KBM-7 (cell line): Measurements from ENCODE around the gene LINC00237.

Experiments
- DNase-seq: peaks from one replicate; pipeline ENCODE4 v3.0.0-alpha.2; 2015
- in situ Hi-C: fragments of 300-500 bp; cut with MboI; formaldehyde crosslinking; loops from 2 replicates; pipeline ENCODE4 v1.14.3; 2020; ENCODE audit warnings: low sequenced_read_pairs, low pct_unique_long_range_greater_than_20kb, mixed read lengths

Gene LINC00237

GRCh38 chr20:21101453-21101931 is 4.7 kb downstream of the LINC00237 start:
- no peak for DNase-seq
- in situ Hi-C loops, result no loop called here

- DNase-seq, result no peak
- in situ Hi-C loops, result no loop called here
These were observed 5.3 kb downstream of the LINC00237 start for GRCh38 chr20:21100578-21101452.

GRCh38 chr20:21099751-21100577 is 6.2 kb downstream of the LINC00237 start:
- in situ Hi-C loops, result no loop called here
- peak; percentile 77 for DNase-seq

DNA sequence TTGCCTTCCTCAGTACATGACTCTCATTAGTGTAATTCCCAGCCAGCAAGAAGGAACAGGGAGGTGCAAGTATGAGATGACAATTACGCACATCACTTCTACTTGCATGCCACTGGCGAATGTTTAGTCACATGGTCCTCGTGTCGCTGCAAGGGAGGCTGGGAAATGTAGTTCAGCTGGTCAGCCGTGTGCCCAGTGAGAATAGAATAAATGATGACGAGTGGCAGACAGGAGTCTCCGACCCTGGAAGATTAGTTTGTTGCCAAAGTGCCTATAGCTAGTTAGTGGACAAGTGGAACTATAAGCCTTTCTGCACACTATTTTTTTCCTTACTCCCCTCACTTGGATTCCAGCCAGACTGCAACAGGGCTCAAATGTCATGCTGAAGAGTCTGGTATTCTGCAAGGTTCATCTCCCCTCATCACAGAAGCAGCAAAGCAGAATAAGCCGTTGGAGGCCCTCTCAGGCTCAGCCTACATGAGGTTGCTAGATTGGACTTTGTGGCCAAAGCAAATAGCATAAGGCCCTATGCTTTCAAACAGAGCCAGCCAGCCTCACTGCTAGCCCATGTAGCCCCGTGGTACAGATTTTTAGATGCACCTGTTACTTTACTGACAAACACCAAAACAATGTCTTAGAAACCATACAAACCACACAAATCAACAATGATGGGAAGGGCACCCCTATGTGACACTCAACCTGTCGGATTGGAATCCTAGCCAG is 9.7 kb downstream of the LINC00237 start:
- in situ Hi-C loops, result no loop called here
- DNase-seq, result no peak

GRCh38 chr20:21092806-21093205 is 13.4 kb downstream of the LINC00237 start:
- in situ Hi-C loops, result no loop called here

GRCh38 chr20:21090721-21091120 is 15.4 kb downstream of the LINC00237 start:
- DNase-seq, result no peak
- in situ Hi-C loops, result no loop called here

More at GRCh38 chr20:21092806-21093205, 13.4 kb downstream of the LINC00237 start:
- DNase-seq, result no peak

GRCh38 chr20:21090111-21090618 is 16.0 kb downstream of the LINC00237 start:
- in situ Hi-C loops, result no loop called here
- DNase-seq, result peak; percentile 80

- in situ Hi-C loops, result no loop called here
- no peak for DNase-seq
These were observed 16.8 kb downstream of the LINC00237 start for GRCh38 chr20:21089391-21089790.

DNA sequence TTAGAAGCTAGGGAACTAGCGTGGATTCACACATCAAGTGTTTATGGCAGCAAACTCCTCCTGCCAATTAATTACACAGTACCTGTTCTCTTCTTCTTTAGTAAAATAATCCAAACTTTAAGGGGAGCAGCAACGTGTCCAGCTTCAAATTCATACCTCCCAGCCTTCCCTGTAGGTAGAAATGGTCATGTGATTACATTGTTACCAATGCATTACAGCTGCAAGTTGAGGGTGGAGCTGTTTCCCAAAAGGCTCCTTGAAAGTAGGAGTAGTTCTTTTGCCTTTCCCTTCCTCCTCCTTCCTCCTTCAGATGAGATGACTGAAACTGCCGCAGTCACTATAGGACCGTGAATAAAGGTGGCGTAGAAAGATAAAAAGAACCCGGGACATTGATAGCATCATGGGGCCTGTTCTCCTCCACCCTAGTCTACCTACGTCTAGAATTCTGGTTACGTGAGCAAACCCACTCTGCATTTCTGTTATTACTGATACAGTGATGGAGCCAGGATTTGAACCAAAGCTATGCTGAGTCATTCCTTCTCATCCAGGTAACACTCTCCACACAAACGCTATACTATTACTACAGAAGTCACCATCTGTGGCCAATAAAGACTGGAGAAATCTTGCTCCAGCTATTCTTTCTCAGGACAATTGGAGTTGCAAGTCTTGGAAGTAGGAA is 18.2 kb downstream of the LINC00237 start:
- no peak for DNase-seq
- in situ Hi-C loops, result no loop called here

DNA sequence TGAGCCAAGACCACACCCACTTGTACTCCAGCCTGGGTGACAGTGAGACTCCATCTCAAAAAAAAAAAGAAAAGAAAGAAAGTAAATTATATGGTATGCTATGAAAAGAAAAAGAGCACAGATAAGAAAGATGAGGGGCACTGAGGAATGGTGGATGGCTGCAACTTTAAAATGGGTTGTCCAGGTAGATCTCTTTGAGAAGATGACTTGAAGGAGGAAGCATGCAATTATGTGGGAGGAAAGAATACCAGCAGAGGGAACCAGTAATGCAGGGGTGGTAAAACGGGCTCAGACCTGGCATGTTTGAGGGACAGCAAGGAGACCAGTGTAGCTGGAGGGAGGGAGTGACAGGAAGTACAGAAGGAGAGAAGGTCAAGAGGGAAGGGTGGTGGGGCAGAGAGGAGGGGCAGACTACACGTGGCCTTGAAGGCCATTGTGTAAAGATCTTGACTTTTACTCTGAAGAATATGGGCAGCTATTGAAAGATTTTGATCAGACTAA is 22.3 kb downstream of the LINC00237 start:
- peak; percentile 56 for DNase-seq
- in situ Hi-C loops, result no loop called here

DNA sequence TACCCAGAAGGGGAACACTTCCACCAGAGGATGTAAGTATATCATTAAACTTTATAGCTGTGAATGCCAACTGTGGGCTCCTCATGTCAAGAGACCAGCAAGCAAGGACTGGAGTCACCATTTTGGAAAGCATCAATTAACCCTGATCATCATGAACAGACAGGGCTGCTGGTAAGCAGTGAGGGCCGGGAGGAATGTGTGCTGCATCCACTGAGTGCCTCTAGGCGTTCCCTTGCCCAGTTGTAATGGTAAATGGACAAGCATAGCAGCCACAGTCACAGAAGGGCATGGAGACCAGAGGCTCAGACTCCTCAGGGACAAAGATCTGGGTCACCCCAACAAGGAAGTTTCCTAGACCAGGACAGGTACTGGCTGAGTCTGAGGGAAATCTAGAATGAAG is 23.6 kb downstream of the LINC00237 start:
- DNase-seq, result no peak
- in situ Hi-C loops, result no loop called here

DNA sequence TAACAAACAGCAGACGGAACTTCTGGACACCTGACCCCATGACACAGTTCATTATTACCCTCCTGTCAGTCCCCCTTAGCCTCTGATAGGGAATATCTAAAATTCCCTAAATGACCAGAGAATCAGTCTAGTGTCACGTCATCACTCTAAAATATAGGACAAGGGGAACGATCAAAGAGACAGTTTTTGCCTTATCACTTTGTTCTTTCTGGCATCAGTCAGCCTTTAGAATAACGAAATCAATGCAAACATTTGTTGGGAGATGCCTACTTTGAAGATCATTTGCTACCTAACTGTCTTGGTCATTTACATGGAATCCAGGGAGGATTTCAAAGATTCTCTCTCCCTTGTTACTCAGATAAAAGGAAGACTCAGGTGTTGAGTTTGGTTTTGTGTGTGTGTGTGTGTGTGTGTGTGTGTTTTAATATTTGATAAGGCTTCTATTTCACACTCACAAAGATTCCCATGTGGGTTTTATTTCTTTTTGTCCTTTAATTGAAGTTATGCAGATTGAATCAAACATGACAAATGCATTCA is 28.3 kb downstream of the LINC00237 start:
- DNase-seq, result no peak
- in situ Hi-C loops, result no loop called here

GRCh38 chr20:21076073-21076472 is 30.1 kb downstream of the LINC00237 start:
- DNase-seq, result no peak
- in situ Hi-C loops, result no loop called here

DNA sequence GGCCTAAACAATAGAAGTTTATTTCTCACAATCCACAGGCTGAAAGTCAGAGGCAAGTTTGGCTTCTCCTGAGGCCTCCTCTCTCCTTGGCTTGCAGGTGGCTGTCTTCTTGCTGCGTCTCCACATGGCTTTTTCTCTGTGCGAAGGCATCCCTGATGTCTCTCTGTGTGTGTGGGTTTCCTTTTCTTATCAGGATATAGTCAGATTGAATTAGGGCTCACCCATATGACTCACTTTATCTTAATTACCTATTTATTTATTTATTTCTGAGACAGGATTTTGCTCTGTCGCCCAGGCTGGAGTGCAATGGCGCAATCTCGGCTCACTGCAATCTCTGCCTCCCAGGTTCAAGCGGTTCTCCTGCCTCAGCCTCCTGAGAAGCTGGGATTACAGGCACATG is 30.7 kb downstream of the LINC00237 start:
- no peak for DNase-seq
- in situ Hi-C loops, result no loop called here

- in situ Hi-C loops, result loop anchor here (25.0 kb wide), 1 partner anchor 513 kb away; no protein-coding TSS in a partner anchor
- peak; percentile 34 for DNase-seq
These were observed 31.4 kb downstream of the LINC00237 start for GRCh38 chr20:21074605-21075336.

GRCh38 chr20:21067255-21067654 is 38.9 kb downstream of the LINC00237 start:
- no peak for DNase-seq
- in situ Hi-C loops, result loop anchor here (25.0 kb wide), 1 partner anchor 520 kb away; no protein-coding TSS in a partner anchor

- no peak for DNase-seq
- in situ Hi-C loops, result loop anchor here (25.0 kb wide), 1 partner anchor 522 kb away; no protein-coding TSS in a partner anchor
These were observed 41.2 kb downstream of the LINC00237 start for GRCh38 chr20:21064924-21065323.
